ENCODE data around the gene FILIP1L. TPM values are rescaled to one million over a fixed set of nuclear protein-coding genes. Genes with fewer than 3 reads are reported as not detected.
A peak's percentile ranks its signal among the peaks of the same experiment; 100 is the strongest.
"Not testable (repeated sequence)": the region's sequence is repeated elsewhere in the genome, so short reads cannot be mapped to it uniquely, and the experiment has no call there.

The FILIP1L gene
- total RNA-seq, 3 donors from 2014 or later: 19.8 to 23.7 (median 23.3) TPM

DNA sequence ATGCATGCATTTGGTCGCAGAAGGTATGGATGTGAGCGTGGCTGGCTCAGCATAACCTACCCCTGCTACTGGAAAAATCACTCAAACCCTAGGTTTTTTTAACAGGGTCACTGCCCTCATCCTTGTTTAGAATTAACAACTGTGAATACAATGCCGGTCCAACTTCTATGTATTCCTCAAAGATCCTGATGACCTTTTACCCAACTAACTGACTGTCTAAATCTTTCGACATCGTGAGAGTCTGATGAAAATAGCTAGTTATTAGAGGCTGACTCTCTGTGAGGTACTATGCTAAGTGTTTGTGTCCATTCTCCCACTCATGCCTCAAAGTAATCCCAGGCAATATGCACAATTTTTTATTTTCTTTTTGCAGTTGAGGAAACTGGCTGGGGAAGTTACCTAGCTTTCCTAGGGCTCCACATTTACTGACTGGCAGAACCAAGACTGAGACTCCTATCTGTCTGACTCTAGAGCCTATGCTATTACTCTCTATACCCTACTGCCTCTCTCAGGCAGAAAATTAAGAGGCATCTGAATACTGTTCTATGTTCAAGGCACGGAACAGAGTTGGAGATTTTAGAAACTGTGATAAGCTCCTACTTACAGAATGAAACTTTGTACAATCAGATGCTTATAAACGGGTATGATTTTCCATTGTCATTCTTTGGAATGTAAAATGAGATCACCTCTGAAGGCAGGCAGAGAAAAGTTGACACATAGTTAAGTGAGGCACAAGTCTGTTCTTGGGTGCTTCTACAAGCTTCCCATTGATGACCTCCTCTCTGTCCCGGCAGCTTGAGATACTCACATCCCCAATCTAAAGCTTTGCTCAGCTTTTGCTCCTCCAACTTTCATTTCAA, 56.4 kb downstream of the FILIP1L start:
- Histone ChIP-seq H3K36me3 (no peaks in the 10 kb centered on the region), H3K4me1 (no peaks in the 10 kb centered on the region), H3K4me3 (no peak overlapping the region), H3K27ac (no peak overlapping the region), H3K27me3 (no peaks in the 10 kb centered on the region), H3K9me3 (no peaks in the 10 kb centered on the region)
- intact Hi-C loops (cut with DNase I; ENCODE audit: low total_unique reads): no loop called here
- no peak for DNase-seq (ENCODE audit: low spot score in 2 of 2)
- TF ChIP-seq POLR2A (IDR thresholded peaks at IDR 0.05) (no peak), POLR2AphosphoS5 (IDR thresholded peaks at IDR 0.05) (no peak)
- TF ChIP-seq, protein P1, sequence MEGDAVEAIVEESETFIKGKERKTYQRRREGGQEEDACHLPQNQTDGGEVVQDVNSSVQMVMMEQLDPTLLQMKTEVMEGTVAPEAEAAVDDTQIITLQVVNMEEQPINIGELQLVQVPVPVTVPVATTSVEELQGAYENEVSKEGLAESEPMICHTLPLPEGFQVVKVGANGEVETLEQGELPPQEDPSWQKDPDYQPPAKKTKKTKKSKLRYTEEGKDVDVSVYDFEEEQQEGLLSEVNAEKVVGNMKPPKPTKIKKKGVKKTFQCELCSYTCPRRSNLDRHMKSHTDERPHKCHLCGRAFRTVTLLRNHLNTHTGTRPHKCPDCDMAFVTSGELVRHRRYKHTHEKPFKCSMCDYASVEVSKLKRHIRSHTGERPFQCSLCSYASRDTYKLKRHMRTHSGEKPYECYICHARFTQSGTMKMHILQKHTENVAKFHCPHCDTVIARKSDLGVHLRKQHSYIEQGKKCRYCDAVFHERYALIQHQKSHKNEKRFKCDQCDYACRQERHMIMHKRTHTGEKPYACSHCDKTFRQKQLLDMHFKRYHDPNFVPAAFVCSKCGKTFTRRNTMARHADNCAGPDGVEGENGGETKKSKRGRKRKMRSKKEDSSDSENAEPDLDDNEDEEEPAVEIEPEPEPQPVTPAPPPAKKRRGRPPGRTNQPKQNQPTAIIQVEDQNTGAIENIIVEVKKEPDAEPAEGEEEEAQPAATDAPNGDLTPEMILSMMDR (IDR thresholded peaks at IDR 0.05): no peak

DNA sequence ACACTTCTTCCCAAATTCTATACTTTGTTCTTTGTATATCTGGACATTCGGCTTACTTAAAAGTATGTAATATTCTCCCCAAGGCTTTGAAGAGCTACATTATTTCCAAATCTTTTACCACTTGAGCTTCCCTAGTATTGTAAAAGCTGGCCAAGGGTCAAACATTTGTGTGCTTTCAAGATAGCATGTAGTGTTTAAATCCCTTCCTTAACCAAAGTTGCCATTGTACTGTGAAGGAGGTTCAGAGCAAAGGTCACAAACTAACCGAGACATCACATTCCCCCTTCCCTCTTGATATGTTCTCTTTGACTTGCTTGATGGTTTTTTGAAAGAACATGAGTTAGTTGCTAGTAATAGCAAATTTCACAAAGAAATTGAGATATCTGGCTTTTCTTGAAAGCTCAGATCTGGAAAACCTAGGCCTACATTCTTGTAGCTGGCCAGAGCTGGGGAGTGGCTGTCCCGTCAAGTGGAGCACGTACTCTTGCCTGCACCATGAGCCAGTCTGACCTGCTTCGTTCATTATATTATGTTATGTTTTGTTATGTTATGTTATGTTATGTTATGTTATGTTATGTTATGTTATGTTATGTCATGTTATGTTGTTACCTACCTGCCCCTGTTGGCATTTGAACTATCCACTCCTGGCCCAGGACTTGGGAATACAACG, 60.2 kb downstream of the FILIP1L start:
- no peaks in the 10 kb centered on the region for H3K27me3 ChIP-seq
- intact Hi-C loops (cut with DNase I; ENCODE audit: low total_unique reads): no loop called here
- H3K27ac ChIP-seq: no peak overlapping the region
- no peaks in the 10 kb centered on the region for H3K4me1 ChIP-seq
- no peak for TF ChIP-seq POLR2A (IDR thresholded peaks at IDR 0.05)
- TF ChIP-seq POLR2AphosphoS5 (IDR thresholded peaks at IDR 0.05): no peak
- TF ChIP-seq, protein P1 (IDR thresholded peaks at IDR 0.05): no peak
- no peaks in the 10 kb centered on the region for H3K9me3 ChIP-seq
- no peak overlapping the region for H3K4me3 ChIP-seq
- DNase-seq (ENCODE audit: low spot score in 2 of 2): no peak
- H3K36me3 ChIP-seq: no peaks in the 10 kb centered on the region

DNA sequence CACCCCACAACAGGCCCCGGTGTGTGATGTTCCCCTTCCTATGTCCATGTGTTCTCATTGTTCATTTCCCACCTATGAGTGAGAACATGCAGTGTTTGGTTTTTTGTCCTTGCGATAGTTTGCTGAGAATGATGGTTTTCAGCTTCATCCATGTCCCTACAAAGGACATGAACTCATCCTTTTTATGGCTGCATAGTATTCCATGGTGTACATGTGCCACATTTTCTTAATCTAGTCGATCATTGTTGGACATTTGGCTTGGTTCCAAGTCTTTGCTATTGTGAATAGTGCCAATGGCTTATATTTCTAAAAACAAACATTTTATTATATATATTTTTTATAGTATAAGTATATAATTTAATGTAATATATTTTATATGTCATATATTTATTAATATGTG, 62.8 kb downstream of the FILIP1L start:
- H3K9me3 ChIP-seq; H3K27ac ChIP-seq; H3K4me3 ChIP-seq; H3K27me3 ChIP-seq; H3K36me3 ChIP-seq; intact Hi-C loops (cut with DNase I; ENCODE audit: low total_unique reads); H3K4me1 ChIP-seq; DNase-seq (ENCODE audit: low spot score in 2 of 2): not testable (repeated sequence)

DNA sequence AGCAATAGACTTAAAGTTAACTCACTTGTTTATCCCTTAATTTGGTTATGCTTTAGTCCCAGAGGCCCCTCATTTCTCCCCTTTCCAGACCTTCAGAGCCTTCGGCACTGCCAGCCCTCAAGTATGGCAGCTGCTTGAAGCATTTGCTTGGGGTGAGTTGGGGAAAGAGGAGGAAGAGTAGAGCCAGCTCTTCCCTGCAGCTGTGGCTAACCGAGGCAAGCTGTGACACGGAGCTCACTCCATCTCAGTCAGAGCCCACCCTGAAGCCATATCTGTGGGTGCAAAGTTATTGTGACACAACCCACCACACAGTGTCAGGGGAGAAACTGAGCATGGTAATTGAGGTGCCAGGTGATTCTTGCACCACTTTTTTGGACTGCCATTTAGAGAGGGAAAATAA, 66.1 kb downstream of the FILIP1L start:
- TF ChIP-seq, protein P1 (IDR thresholded peaks at IDR 0.05): no peak
- TF ChIP-seq POLR2A (IDR thresholded peaks at IDR 0.05): no peak
- TF ChIP-seq POLR2AphosphoS5 (IDR thresholded peaks at IDR 0.05): no peak
- Histone ChIP-seq H3K36me3 (no peaks in the 10 kb centered on the region), H3K4me3 (no peak overlapping the region), H3K27ac (peak overlapping the region; percentile 65 to 67), H3K4me1 (no peaks in the 10 kb centered on the region), H3K27me3 (no peaks in the 10 kb centered on the region), H3K9me3 (no peaks in the 10 kb centered on the region)
- no peak for DNase-seq (ENCODE audit: low spot score in 2 of 2)
- intact Hi-C loops (cut with DNase I; ENCODE audit: low total_unique reads): no loop called here

DNA sequence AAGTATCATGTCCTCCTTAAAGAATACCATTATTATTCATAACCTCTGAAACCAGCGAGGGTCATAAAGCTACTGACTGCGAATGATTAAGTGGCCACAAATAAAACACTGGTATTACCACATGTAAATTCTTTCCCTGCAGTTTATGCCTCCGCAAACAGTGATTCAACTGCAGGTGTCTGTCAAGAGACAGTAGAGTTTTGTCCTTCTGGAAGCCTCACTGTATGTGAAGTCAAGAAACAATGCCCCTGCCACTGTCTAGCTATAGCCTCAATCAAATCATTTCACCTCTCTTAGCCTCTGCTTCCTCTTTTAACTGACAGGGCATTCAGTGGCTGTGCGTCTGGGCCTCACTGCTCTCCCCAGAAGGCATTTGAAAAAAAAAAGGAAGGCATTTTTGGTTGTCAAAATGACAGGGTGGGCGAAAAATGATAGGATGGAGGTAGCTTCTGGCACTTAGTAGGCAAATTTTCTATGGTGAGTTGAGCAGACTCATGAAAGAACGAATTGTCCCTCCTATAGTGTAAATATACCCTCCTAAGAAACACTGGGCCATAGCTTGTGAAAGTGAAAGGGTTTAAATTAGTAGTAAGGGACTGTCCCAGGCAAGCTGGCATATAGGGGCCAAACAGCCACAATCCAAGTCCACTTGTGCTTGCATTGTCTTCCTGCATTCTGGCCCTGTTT, 66.7 kb downstream of the FILIP1L start:
- Histone ChIP-seq H3K4me1 (no peaks in the 10 kb centered on the region), H3K4me3 (peak overlapping the region in 1 of 3 donors; percentile 0)
- TF ChIP-seq POLR2A (IDR thresholded peaks at IDR 0.05): no peak
- no peak for TF ChIP-seq POLR2AphosphoS5 (IDR thresholded peaks at IDR 0.05)
- TF ChIP-seq, protein P1 (IDR thresholded peaks at IDR 0.05): no peak

More for the DNA sequence above, 66.7 kb downstream of the FILIP1L start:
- H3K36me3 ChIP-seq: no peaks in the 10 kb centered on the region
- no peaks in the 10 kb centered on the region for H3K27me3 ChIP-seq
- no peak for DNase-seq (ENCODE audit: low spot score in 2 of 2)
- intact Hi-C loops (cut with DNase I; ENCODE audit: low total_unique reads): no loop called here
- H3K9me3 ChIP-seq: no peaks in the 10 kb centered on the region
- H3K27ac ChIP-seq: peak overlapping the region; percentile 65 to 67

Measured in breast epithelium (tissue), 4 donors.